Neuronal stem cell (in vitro differentiated cells): ENCODE data around the gene COASY.

Source experiments
- DNase-seq: peaks from one replicate; pipeline ENCODE4 v3.0.0-alpha.2; 2013; ENCODE audit warnings: low spot score
- H2AFZ ChIP-seq: one replicate; pipeline ENCODE4 v1.6.1; 2013; ENCODE audit warnings: mild to moderate bottlenecking, low read length, inconsistent platforms
- H2AK5ac ChIP-seq: 2 replicates; pipeline ENCODE4 v1.6.1; 2013; ENCODE audit warnings: low read depth, mild to moderate bottlenecking, inconsistent platforms, low read length, moderate library complexity, mixed read lengths
- H2BK120ac ChIP-seq: 2 replicates; pipeline ENCODE4 v1.6.1; 2013; ENCODE audit warnings: low read depth, mild to moderate bottlenecking, inconsistent platforms, low read length, moderate library complexity, mixed read lengths
- H2BK12ac ChIP-seq: one replicate; pipeline ENCODE4 v1.6.1; 2013; ENCODE audit warnings: low read length, inconsistent platforms
- H2BK15ac ChIP-seq: 2 replicates; pipeline ENCODE4 v1.6.1; 2013; ENCODE audit warnings: mild to moderate bottlenecking, low read length, inconsistent platforms, mixed read lengths
- H2BK5ac ChIP-seq: one replicate; pipeline ENCODE4 v1.6.1; 2013; ENCODE audit warnings: inconsistent platforms, mild to moderate bottlenecking, low read length, moderate library complexity
- H3K14ac ChIP-seq: one replicate; pipeline ENCODE4 v1.6.1; 2013; ENCODE audit warnings: low read length, inconsistent platforms
- H3K18ac ChIP-seq: 2 replicates; pipeline ENCODE4 v1.6.1; 2013; ENCODE audit warnings: low read length, inconsistent platforms
- H3K23ac ChIP-seq: 2 replicates; pipeline ENCODE4 v1.6.1; 2013; ENCODE audit warnings: low read depth, mild to moderate bottlenecking, mixed read lengths, low read length, inconsistent platforms; ENCODE audit not compliant: poor library complexity
- H3K27ac ChIP-seq: replicated peaks from 3 replicates; pipeline ENCODE4 v1.5.1; 2013; ENCODE audit warnings: low read length, inconsistent platforms
- H3K27me3 ChIP-seq, 3 experiments: 2 replicates each; pipeline ENCODE4 v1.6.1; 2013; ENCODE audit warnings: low read length in 3 of 3, mild to moderate bottlenecking in 2 of 3, inconsistent platforms in 1 of 3, low read depth in 1 of 3, mixed read lengths in 1 of 3, moderate library complexity in 1 of 3; ENCODE audit not compliant: control insufficient read depth in 3 of 3, insufficient read depth in 3 of 3
- H3K36me3 ChIP-seq, 2 donors: replicated peaks in 1 of 2; 2 replicates each; pipeline ENCODE4 v1.6.1; 2013; ENCODE audit warnings: low read length in 2 of 2; ENCODE audit not compliant: control insufficient read depth in 2 of 2, insufficient read depth in 2 of 2
- H3K4ac ChIP-seq: 2 replicates; pipeline ENCODE4 v1.6.1; 2013; ENCODE audit warnings: inconsistent platforms, mild to moderate bottlenecking, low read length, moderate library complexity
- H3K4me1 ChIP-seq, 2 donors: 1 replicate in 1 of 2; 2 replicates in 1 of 2; pipeline ENCODE4 v1.6.1; 2013; ENCODE audit warnings: low read length in 2 of 2, low read depth in 1 of 2; ENCODE audit not compliant: control insufficient read depth in 2 of 2, insufficient read depth in 1 of 2
- H3K4me2 ChIP-seq: one replicate; pipeline ENCODE4 v1.6.1; 2013; ENCODE audit warnings: mild to moderate bottlenecking, low read length, inconsistent platforms; ENCODE audit not compliant: insufficient read depth, poor library complexity, severe bottlenecking
- H3K4me3 ChIP-seq, 2 donors: 2 replicates each; pipeline ENCODE4 v1.5.1; 2013; ENCODE audit warnings: low read length in 2 of 2, mild to moderate bottlenecking in 2 of 2, inconsistent platforms in 1 of 2, moderate library complexity in 1 of 2
- H3K79me1 ChIP-seq: one replicate; pipeline ENCODE4 v1.6.1; 2013; ENCODE audit warnings: low read depth, mild to moderate bottlenecking, inconsistent platforms, low read length, moderate library complexity
- H3K9ac ChIP-seq: one replicate; pipeline ENCODE4 v1.6.1; 2013; ENCODE audit warnings: mild to moderate bottlenecking, low read depth, low read length, inconsistent platforms; ENCODE audit not compliant: poor library complexity
- H3K9me3 ChIP-seq, 2 donors: replicated peaks in 1 of 2; 2 replicates each; pipeline versions ENCODE3 to v1.6.1; 2013; ENCODE audit warnings: low read length in 2 of 2, mild to moderate bottlenecking in 2 of 2, inconsistent platforms in 1 of 2, low read depth in 1 of 2, mixed read lengths in 1 of 2, moderate library complexity in 1 of 2; ENCODE audit not compliant: control insufficient read depth in 2 of 2, insufficient read depth in 1 of 2
- H4K8ac ChIP-seq: one replicate; pipeline ENCODE4 v1.6.1; 2013; ENCODE audit warnings: low read depth, mild to moderate bottlenecking, inconsistent platforms, low read length, moderate library complexity
- H4K91ac ChIP-seq: one replicate; pipeline ENCODE4 v1.6.1; 2013; ENCODE audit warnings: low read length, low read depth, mild to moderate bottlenecking, inconsistent platforms; ENCODE audit not compliant: poor library complexity
- WGBS, 2 donors: extraction: QIAGEN DNeasy Blood & Tissue Kit; methylation state at CpG; one replicate each; pipeline ENCODE4 v1.1.7; 2013; ENCODE audit warnings: missing lambda C conversion rate in 2 of 2, mixed read lengths in 1 of 2; ENCODE audit not compliant: insufficient read length in 2 of 2, insufficient replicate concordance in 1 of 2; ENCODE audit errors: extremely low coverage in 2 of 2; 5-methylcytosine and 5-hydroxymethylcytosine counted together

COASY gene

GRCh38 chr17:42565523-42566214, 3.7 kb downstream of the COASY start:
- Histone ChIP-seq H4K8ac (no peak overlapping the region), H3K4me3 (no peak overlapping the region), H3K4ac (no peak overlapping the region), H3K27ac (no peak overlapping the region), H3K9me3 (no peaks in the 10 kb centered on the region), H2AK5ac (no peak overlapping the region), H3K4me1 (peaks cover 15 to 16% of the 10 kb centered on the region in 2 donors), H2AFZ (no peak overlapping the region), H3K27me3 (no peaks in the 10 kb centered on the region), H3K14ac (no peak overlapping the region), H2BK15ac (no peak overlapping the region), H3K23ac (no peak overlapping the region), H2BK12ac (no peak overlapping the region), H3K18ac (no peak overlapping the region), H2BK5ac (no peak overlapping the region), H3K36me3 (peaks cover 34 to 59% of the 10 kb centered on the region in 2 donors), H3K9ac (peak overlapping the region; percentile 25), H3K79me1 (peaks cover 24% of the 10 kb centered on the region), H3K4me2 (no peak overlapping the region), H4K91ac (no peak overlapping the region), H2BK120ac (no peak overlapping the region)
- no peak for DNase-seq
- WGBS, 2 donors: no CpG with 5 or more reads among the region's 16 CpGs

- H4K91ac ChIP-seq: no peak overlapping the region
- peak overlapping the region; percentile 60 for H3K27ac ChIP-seq
- peaks cover 24% of the 10 kb centered on the region for H3K79me1 ChIP-seq
- H3K23ac ChIP-seq: peak overlapping the region; percentile 93
- no peak overlapping the region for H3K4ac ChIP-seq
- H2BK120ac ChIP-seq: no peak overlapping the region
- no peaks in the 10 kb centered on the region for H3K9me3 ChIP-seq
- no CpG with 5 or more reads among the region's 28 CpGs for WGBS, 2 donors
- no peaks in the 10 kb centered on the region for H3K27me3 ChIP-seq
- peak overlapping the region; percentile 94 for H3K9ac ChIP-seq
- H2BK5ac ChIP-seq: peak overlapping the region; percentile 68
- H3K36me3 ChIP-seq: peaks cover 35 to 66% of the 10 kb centered on the region in 2 donors
- peaks cover 15 to 16% of the 10 kb centered on the region in 2 donors for H3K4me1 ChIP-seq
- DNase-seq: no peak
- no peak overlapping the region for H2BK12ac ChIP-seq
- peak overlapping the region; percentile 90 for H2AFZ ChIP-seq
- peak overlapping the region; percentile 82 for H3K4me2 ChIP-seq
- H2BK15ac ChIP-seq: no peak overlapping the region
- H3K4me3 ChIP-seq: peak overlapping the region; percentile 76 to 97
- peak overlapping the region; percentile 53 for H2AK5ac ChIP-seq
- H4K8ac ChIP-seq: no peak overlapping the region
- peak overlapping the region; percentile 69 for H3K18ac ChIP-seq
- peak overlapping the region; percentile 22 for H3K14ac ChIP-seq
Observed at GRCh38 chr17:42566215-42566882, 4.4 kb downstream of the COASY start.

GRCh38 chr17:42566883-42567573, 5.1 kb downstream of the COASY start, which contains the start of gene MLX:
Gene MLX (plus strand): TSS chr17:42567100. CDS start chr17:42567125, 25 bp downstream.
- H3K79me1 ChIP-seq: peaks cover 24% of the 10 kb centered on the region
- no peak within 1 kb of the TSS for H4K91ac ChIP-seq
- peak within 1 kb of the TSS; percentile 96 for H3K14ac ChIP-seq
- peak within 1 kb of the TSS; percentile 43 for H3K4ac ChIP-seq
- no peaks in the 10 kb centered on the region for H3K9me3 ChIP-seq
- H3K36me3 ChIP-seq: peaks cover 42 to 73% of the 10 kb centered on the region in 2 donors
- peak within 1 kb of the TSS; percentile 93 for H3K23ac ChIP-seq
- peak within 1 kb of the TSS; percentile 90 for H2AFZ ChIP-seq
- H3K4me2 ChIP-seq: peak within 1 kb of the TSS; percentile 94
- peak within 1 kb of the TSS; percentile 97 for H3K9ac ChIP-seq
- H3K18ac ChIP-seq: peak within 1 kb of the TSS; percentile 92
- DNase-seq: peak; percentile 87
- no peak within 1 kb of the TSS for H2BK12ac ChIP-seq
- H2BK15ac ChIP-seq: no peak within 1 kb of the TSS
- H3K4me3 ChIP-seq: peak within 1 kb of the TSS; percentile 76 to 97
- H2AK5ac ChIP-seq: peak within 1 kb of the TSS; percentile 77
- H3K27ac ChIP-seq: peak within 1 kb of the TSS; percentile 60
- H3K4me1 ChIP-seq: peaks cover 12 to 16% of the 10 kb centered on the region in 2 donors
- peak within 1 kb of the TSS; percentile 68 for H2BK5ac ChIP-seq
- H4K8ac ChIP-seq: no peak within 1 kb of the TSS
- H3K27me3 ChIP-seq: no peaks in the 10 kb centered on the region
- WGBS, 2 donors: no CpG with 5 or more reads among the region's 72 CpGs
- peak within 1 kb of the TSS; percentile 16 for H2BK120ac ChIP-seq
